Upper lobe of left lung (tissue), 4 donors: ENCODE data around the gene PHETA1.

Experiments
- POLR2A ChIP-seq, 4 donors: fragments of 450-650 bp; IDR thresholded peaks; one replicate each; pipeline ENCODE4 v1.5.1; 2016 to 2017; ENCODE audit warnings: antibody characterized with exemption in 4 of 4, mild to moderate bottlenecking in 2 of 4
- POLR2AphosphoS5 ChIP-seq, 2 donors: sonication (generic); formaldehyde crosslinking; IDR thresholded peaks; one replicate each; pipeline ENCODE4 v1.5.1; 2017; ENCODE audit warnings: antibody characterized with exemption in 2 of 2

DNA sequence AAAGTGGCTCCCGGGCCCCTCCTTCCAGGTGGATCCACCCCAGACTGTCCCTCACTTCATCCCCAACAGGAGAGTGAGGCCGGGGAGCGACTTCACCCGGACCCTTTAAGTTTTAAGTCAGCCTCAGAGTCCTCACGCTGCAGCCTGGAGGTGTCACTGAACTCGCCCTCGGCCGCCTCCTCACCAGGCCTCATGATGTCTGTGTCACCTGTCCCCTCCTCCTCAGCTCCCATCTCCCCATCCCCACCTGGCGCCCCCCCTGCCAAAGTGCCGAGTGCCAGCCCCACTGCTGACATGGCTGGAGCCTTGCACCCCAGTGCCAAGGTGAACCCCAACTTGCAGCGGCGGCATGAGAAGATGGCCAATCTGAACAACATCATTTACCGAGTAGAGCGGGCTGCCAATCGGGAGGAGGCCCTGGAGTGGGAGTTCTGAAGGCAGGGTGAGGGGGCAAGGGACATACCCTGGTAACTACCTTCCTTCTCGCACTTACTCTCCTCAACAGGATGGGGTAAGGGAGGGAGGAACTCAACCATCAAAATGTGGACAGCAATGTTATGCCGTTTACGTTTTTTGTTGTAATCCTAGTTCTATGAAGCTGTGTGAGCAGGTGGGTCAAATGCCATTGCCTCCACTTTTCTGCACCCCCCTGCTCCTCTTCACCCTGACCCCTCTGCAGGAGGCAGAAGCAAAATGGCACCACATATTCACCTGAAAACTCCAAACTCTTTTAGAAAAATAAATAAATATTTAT is 20.8 kb downstream of the PHETA1 start:
- no peak for TF ChIP-seq POLR2AphosphoS5 (IDR thresholded peaks at IDR 0.05)
- TF ChIP-seq POLR2A (IDR thresholded peaks at IDR 0.05): no peak
